Mesothelial cell of epicardium (in vitro differentiated cells): ENCODE data around the gene LSMEM2. TPM values are rescaled to one million over a fixed set of nuclear protein-coding genes. Genes with fewer than 3 reads are reported as not detected.
"Not testable (repeated sequence)": the region's sequence is repeated elsewhere in the genome, so short reads cannot be mapped to it uniquely, and the experiment has no call there.

Experiments
- DNase-seq, 2 experiments: peaks; one replicate each; pipeline ENCODE4 v3.0.0; 2021; ENCODE audit warnings: low spot score in 2 of 2; ENCODE audit not compliant: unreplicated experiment in 2 of 2
- H3K27ac Mint-ChIP-seq: 2 replicates; pipeline ENCODE4 v1.8.0; 2021; ENCODE audit warnings: mixed read lengths
- H3K27me3 Mint-ChIP-seq: 2 replicates; pipeline ENCODE4 v1.8.0; 2021; ENCODE audit warnings: low read depth, mixed read lengths
- H3K36me3 Mint-ChIP-seq: 2 replicates; pipeline ENCODE4 v1.8.0; 2021; ENCODE audit warnings: mixed read lengths
- H3K4me1 Mint-ChIP-seq: 2 replicates; pipeline ENCODE4 v1.8.0; 2021; ENCODE audit warnings: mixed read lengths
- H3K4me3 Mint-ChIP-seq: 2 replicates; pipeline ENCODE4 v1.8.0; 2021; ENCODE audit warnings: mild to moderate bottlenecking, moderate library complexity, mixed read lengths
- H3K9me3 Mint-ChIP-seq: 2 replicates; pipeline ENCODE4 v1.8.0; 2021; ENCODE audit warnings: mixed read lengths
- CTCF ChIP-seq: fragments of 200-600 bp; sonication (generic); IDR thresholded peaks from one replicate; pipeline ENCODE4 v1.5.0; 2021; ENCODE audit warnings: antibody characterized with exemption; ENCODE audit not compliant: unreplicated experiment
- total RNA-seq: library from RNA; stranded (reverse); gene quantifications from 3 replicates; pipeline ENCODE4 v1.2.1, GENCODE V29; 2021

Gene LSMEM2
- total RNA-seq, 1 donor from 2014 or later, result 0.38 TPM

GRCh38 chr3:50260027-50260941 lies 18.6 kb upstream of the LSMEM2 start:
- DNase-seq, result peak; percentile 87 to 96
- peak; percentile 100 for TF ChIP-seq CTCF
- H3K4me1 Mint-ChIP-seq, result peaks cover 35% of the 10 kb centered on the region
- H3K4me3 Mint-ChIP-seq, result peak overlapping the region; percentile 64
- H3K36me3 Mint-ChIP-seq, result peaks cover 11% of the 10 kb centered on the region
- no peaks in the 10 kb centered on the region for H3K27me3 Mint-ChIP-seq
- H3K27ac Mint-ChIP-seq, result peak overlapping the region; percentile 100
- no peaks in the 10 kb centered on the region for H3K9me3 Mint-ChIP-seq

- peaks cover 11% of the 10 kb centered on the region for H3K36me3 Mint-ChIP-seq
- peak overlapping the region; percentile 64 for H3K4me3 Mint-ChIP-seq
- peak overlapping the region; percentile 100 for H3K27ac Mint-ChIP-seq
- DNase-seq, result no peak
- TF ChIP-seq CTCF, result no peak
- H3K4me1 Mint-ChIP-seq, result peaks cover 40% of the 10 kb centered on the region
- H3K9me3 Mint-ChIP-seq, result no peaks in the 10 kb centered on the region
- H3K27me3 Mint-ChIP-seq, result no peaks in the 10 kb centered on the region
Observed at GRCh38 chr3:50260942-50261441, 17.9 kb upstream of the LSMEM2 start.

- TF ChIP-seq CTCF, result no peak
- Mint-ChIP-seq H3K27me3 (no peaks in the 10 kb centered on the region), H3K4me1 (peaks cover 45% of the 10 kb centered on the region), H3K9me3 (no peaks in the 10 kb centered on the region), H3K36me3 (peaks cover 10% of the 10 kb centered on the region), H3K4me3 (peak overlapping the region; percentile 64), H3K27ac (peak overlapping the region; percentile 100)
- DNase-seq, result no peak
Observed at GRCh38 chr3:50261505-50261904, 17.4 kb upstream of the LSMEM2 start.

- H3K27ac Mint-ChIP-seq, result peak overlapping the region; percentile 100
- peaks cover 52% of the 10 kb centered on the region for H3K4me1 Mint-ChIP-seq
- H3K4me3 Mint-ChIP-seq, H3K27me3 Mint-ChIP-seq, H3K36me3 Mint-ChIP-seq, DNase-seq, H3K9me3 Mint-ChIP-seq: not testable (repeated sequence)
Observed at GRCh38 chr3:50262200-50262599, 16.7 kb upstream of the LSMEM2 start.

GRCh38 chr3:50262778-50263177 lies 16.1 kb upstream of the LSMEM2 start:
- H3K4me1 Mint-ChIP-seq, result peaks cover 58% of the 10 kb centered on the region
- no peak for DNase-seq
- H3K9me3 Mint-ChIP-seq, result no peaks in the 10 kb centered on the region
- no peaks in the 10 kb centered on the region for H3K27me3 Mint-ChIP-seq
- no peak overlapping the region for H3K4me3 Mint-ChIP-seq
- TF ChIP-seq CTCF, result no peak
- peaks cover 1% of the 10 kb centered on the region for H3K36me3 Mint-ChIP-seq
- H3K27ac Mint-ChIP-seq, result peak overlapping the region; percentile 100
